GM18951 (cell line): ENCODE results near the gene HCAR1.
"Not testable (repeated sequence)": the region's sequence is repeated elsewhere in the genome, so short reads cannot be mapped to it uniquely, and the experiment has no call there.

ENCODE experiments used
- POLR2A ChIP-seq: IDR thresholded peaks from 4 replicates; pipeline ENCODE4 v1.6.1; 2011; ENCODE audit warnings: mild to moderate bottlenecking; ENCODE audit not compliant: insufficient read length, insufficient read depth; ENCODE audit errors: extremely low read depth
- in situ Hi-C: fragments of 300-500 bp; cut with MboI; formaldehyde crosslinking; loops from one replicate; pipeline ENCODE4 v1.12.0; 2022; ENCODE audit warnings: low sequenced_read_pairs, mixed read lengths, inconsistent platforms; ENCODE audit not compliant: unreplicated experiment

The HCAR1 gene

DNA sequence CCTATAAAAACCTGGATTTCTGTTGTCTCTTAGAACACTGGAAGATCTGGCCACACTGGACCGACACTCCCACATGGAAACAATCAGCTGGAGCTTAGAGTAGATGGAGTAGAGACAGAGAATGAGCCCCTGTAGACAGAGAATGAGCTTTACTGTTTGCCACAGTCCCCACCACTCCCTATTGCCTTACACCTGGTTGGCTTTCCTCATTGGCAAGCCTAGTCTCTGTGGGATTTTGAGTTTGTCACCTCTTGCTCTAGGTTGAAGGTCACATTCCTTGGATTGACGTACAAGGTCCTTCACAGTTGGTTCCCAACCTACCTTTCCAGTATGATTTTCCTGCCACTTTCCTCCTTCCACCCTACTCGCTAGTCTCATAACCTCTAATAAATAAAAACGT lies 2.0 kb upstream of the HCAR1 start:
- no peak for TF ChIP-seq POLR2A
- in situ Hi-C loops, result loop anchor here (25.0 kb wide), 1 partner anchor 95 kb away; no protein-coding TSS in a partner anchor

DNA sequence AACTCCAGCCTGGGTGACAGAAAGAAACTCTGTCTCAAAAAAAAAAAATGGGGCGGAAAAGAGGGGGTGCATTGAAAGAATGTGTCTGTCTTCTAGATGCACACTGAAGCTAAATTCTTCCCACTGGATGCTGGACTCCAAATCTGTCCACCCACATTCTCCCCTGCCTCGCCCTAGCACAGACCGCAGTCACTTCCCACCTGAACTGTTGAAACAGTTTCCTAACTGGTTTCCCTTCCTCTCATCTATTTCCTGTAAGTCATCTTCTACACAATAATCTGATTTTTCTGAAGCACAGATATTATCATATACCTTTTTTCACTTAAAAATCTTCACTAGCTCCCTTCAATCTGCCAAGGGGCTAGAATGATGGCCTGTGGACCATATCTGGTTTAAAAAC lies 1.5 kb upstream of the HCAR1 start:
- in situ Hi-C loops, result loop anchor here (25.0 kb wide), 1 partner anchor 95 kb away; no protein-coding TSS in a partner anchor

DNA sequence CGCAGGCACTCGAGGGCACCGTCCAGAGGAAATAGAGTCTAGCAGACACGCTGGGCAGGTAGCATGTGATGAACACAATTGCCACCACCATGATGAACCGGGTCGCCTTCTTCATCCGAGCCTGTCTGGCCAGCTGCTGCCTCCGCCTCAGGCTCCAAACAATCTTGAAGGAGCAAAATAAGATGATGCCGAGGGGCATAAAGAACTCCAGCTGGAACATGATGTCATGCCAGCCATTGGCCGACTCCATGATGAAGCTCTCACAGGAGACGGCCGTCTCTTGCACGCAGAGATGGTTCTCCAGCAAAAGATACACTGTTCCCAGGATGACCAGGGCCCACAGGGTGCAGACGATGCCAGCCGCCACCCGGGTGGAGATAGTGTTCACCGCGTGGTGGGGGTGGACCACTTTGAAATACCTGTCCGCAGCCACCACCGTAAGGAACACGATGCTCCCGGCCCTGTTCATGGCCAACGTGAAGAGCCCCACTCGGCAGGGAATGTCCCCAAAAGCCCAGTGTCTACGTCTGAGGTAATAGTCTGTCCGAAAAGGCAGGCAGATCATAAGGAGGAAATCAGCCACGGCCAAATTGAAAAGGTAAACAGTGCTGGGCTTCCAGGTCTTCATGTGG lies 945 bp downstream of the HCAR1 start:
- in situ Hi-C loops, result loop anchor here (25.0 kb wide), 1 partner anchor 92 kb away; no protein-coding TSS in a partner anchor
- TF ChIP-seq POLR2A, result no peak

More for the DNA sequence above, 1.5 kb upstream of the HCAR1 start:
- no peak for TF ChIP-seq POLR2A

DNA sequence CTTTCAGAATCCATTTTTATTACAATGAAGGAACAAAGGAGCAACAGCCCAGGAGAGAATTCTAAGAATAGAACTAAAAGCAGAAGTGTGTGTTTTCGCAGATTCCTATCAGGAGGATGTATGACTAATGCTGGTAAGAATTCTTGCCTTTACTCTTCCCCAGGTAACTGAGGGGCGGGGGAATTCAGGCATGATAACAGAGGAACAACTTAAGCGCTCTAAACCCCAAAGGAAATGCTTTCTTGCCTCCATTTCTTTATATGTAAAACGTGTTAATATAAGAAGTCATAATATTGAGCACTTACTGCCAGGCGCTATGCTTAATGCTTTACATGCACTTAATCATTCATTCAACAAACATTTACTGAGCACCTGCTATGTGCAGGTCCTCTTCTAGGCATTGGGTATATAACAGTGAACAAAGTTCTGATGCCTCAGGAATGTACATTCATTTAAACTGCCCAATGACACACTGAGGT lies 4.5 kb downstream of the HCAR1 start:
- in situ Hi-C loops, result loop anchor here (25.0 kb wide), 1 partner anchor 89 kb away; no protein-coding TSS in a partner anchor
- TF ChIP-seq POLR2A, result no peak

DNA sequence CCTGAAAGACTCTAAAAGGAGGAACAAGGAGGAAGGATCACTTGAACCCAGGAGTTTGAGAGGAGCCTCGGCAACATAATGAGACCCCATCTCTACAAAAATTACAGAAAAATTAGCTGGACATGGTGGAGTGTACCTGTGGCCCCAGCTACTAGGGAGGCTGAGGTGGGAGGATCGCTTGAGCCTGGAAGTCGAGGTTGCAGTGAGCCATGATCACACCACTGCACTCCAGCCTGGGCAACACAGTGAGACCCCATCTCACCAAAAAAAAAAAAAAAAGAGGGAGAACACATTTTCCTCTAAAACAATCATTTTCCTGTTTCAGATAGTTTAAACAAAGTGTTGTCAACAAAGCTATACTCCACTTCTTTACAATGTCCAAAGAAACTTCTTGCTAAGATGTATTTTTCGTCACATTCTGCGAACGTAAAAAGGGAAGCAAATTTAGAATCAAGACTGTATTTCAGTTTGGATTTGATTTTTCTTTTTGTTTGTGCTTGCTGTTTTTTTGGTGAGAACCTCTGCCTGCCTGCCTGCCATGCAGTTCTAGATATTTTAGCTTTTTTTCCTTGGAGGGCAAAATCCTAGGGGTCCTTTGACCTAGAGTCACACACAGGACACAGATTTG lies 5.1 kb downstream of the HCAR1 start:
- in situ Hi-C loops, result loop anchor here (25.0 kb wide), 1 partner anchor 88 kb away; no protein-coding TSS in a partner anchor
- no peak for TF ChIP-seq POLR2A

DNA sequence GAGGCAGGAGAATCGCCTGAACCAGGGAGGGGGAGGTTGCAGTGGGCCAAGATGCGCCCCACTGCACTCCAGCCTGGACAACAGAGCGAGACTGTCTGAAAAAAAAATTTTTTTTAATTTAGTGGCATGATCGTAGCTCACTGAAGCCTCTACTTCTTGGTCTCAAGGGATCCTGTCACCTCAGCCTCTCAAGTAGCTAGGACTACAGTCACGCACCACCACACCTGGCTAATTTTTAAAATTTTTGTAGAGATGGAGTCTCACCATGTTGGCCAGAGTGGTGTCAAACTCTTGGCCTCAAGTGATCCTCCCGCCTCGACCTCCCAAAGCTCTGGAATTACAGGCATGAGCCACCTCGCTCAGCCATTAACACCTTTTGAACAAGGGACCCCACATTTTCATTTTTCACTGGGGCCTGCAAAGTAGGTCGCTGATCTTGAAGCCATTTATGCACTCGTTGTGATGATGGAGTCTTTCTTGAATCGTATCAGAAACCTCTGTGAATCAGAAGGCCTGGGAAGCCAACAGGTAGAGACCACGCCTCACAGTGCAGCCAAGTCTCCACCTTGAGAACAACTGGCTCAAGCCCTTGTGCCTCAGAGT lies 5.9 kb downstream of the HCAR1 start:
- TF ChIP-seq POLR2A, result no peak
- in situ Hi-C loops, result loop anchor here (25.0 kb wide), 1 partner anchor 87 kb away; no protein-coding TSS in a partner anchor

DNA sequence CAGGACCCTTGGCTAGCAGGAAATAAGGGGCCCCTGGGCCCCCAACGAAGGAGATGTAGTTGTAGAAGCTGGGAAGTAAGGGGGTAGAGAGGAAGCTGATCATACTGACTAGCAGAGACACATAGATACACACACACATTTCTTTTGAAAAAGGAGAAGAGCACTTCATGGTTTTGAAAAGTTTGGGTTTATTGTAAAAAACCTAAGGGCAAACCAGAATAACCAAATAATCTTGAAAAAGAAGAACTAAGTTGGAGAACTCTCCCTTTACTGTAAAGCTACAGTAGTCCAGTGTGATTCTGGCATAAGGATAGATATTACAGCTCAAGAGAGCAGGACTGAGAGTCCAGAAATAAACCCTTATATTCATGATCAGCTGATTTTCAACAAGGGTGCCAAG lies 8.3 kb downstream of the HCAR1 start:
- in situ Hi-C loops, result no loop called here
- TF ChIP-seq POLR2A, result no peak

DNA sequence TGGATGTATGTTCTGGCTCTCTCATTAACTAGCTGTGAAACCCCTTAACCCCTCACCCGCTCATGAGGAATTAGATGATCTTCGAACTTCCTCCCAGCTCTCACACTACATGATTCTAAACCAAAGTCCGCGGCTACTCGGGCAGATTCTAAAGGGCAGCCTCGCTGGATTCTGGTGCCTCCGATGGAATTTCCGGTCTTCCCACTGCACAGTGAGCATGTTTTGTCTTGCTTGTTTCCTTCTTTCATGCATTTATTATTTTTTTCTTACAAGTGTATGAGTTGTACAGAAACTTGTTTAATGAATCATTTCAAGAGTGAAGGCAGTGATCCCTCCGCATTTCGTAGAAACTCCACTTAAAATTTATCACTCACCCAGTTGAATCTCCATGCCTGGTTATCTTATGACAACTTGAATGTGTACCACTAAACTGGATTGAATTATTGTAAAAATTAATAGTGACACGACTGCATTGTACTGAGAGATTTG lies 9.5 kb downstream of the HCAR1 start:
- TF ChIP-seq POLR2A, result no peak
- in situ Hi-C loops, result no loop called here

DNA sequence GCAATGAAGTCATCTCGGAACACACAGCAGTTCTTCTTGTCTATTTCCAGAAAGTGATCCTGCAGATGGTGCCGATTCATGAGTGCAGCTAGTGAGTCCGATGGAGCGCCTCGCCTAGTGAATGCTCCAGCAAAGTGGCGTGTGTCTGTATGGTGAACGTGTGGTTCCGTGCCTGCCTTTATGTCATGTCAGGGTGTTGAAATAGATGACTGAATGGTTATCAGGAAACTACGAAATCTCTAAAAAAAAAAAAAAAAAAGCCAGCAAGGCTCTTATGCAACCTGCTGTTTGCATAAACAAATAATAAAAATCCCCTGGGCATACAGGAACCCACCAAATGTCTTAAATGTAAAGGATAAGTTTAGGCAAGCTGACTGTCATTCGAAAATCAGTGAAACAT lies 14.0 kb downstream of the HCAR1 start, which contains the start of gene HCAR3:
Gene HCAR3, minus strand, starts transcription at position 154 of the 400 bp plus-strand sequence. Its CDS starts 74 bp downstream, at position 80.
- in situ Hi-C loops, result not testable (repeated sequence)

DNA sequence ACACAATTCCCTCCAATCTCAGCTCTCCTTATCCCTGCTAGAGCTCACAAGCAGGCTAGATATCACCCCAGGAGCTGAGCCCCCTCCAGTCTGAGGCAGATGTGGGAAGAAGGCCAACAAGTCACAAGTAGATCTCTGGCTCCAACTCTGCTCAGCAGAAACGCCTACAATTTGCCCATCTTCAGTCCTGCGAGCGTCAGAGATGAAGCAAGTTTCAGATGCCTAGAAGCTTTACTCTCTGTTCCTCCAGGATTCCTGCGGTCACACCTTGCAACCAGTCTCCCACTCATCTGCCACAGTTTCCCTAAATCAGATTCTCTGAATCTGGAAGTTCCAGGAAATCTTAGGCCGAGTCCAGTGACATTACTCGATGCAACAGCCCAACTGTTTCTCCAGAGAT lies 15.4 kb downstream of the HCAR1 start:
- in situ Hi-C loops, result not testable (repeated sequence)

DNA sequence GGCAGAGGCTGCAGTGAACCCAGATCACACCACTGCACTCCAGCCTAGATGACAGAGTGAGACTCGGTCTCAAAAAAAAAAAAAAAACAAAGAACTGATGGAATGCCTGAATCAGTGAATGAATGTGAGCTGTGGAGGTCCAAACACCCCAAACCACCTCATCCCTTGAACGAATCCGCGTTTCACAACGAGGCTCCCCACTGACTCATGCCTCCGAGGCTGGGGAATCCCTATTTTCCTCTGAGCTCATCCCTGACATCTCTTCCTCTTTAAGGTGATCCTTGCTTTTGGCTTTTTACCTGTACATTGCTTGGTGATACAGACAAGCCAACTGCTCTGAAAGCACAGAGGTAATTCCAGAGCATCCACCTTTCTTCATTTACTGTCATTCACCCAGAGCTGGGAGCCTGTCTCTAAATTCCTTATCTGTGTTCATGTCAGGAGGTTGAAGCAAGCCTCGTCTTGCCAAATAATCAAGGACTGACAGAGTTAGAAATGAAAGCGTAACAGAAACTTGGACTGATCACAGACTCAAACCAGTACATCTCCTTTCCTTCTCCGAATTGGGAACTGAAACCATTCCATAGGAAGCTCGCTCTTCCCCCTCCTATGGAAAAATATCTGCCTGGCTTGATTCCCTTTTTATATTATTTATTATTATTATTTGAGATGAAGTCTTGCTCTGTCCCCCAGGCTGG lies 17.0 kb downstream of the HCAR1 start:
- in situ Hi-C loops, result not testable (repeated sequence)

DNA sequence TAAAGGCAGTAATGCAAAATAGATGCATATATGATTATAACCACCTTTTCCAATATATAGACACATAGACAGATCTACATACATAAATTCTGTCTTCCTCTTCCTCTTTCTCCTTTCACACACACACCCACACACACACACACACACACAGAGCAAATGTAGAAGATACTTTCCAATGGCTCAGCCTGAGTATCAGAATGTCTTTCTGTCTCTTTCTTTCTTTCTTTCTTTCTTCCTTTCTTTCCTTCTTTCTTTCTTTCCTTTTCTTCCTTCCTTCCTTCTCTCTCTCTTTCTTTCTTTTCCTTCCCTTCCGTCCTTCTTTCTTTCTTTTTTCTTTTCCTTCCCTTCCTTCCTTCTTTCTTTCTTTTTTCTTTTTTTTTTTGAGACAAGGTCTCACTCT lies 19.4 kb downstream of the HCAR1 start:
- in situ Hi-C loops, result not testable (repeated sequence)

DNA sequence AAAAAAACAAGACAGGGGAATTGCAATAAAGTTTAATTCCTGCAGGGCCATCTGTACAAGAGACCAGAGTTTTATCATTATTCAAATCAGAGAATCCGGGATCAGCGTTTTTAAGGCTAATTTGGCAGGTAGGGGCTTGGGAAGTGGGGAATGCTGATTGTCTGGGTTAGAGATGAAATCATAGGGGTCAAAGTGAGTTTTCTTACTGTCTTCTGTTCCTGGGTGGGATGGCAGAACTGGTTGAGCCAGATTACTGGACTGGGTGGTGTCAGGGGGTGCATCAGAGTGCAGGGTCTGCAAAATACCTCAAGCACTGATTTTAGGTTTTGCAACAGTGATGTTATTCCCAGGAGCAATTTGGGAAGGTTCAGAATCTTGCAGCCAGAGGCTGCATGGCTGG lies 20.3 kb downstream of the HCAR1 start:
- in situ Hi-C loops, result not testable (repeated sequence)

DNA sequence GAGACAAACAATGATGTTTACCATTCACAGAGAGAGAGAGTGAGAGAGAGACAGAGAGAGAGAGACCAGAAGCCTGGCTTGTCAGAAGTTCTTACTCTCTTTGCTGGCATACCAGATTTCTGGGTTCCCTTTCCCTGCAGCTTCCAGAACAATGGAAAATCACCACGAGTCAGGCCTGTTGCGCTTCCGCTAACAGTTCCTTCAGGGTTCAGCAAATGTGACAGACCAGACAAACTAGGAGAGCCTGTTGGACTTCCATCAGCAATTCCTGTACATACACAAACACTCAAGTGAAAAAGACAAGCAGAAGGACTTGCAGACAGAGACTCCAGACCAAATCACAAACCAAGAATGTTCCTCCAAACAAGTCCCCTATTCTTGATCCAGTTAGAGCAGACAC lies 21.4 kb downstream of the HCAR1 start:
- in situ Hi-C loops, result not testable (repeated sequence)

DNA sequence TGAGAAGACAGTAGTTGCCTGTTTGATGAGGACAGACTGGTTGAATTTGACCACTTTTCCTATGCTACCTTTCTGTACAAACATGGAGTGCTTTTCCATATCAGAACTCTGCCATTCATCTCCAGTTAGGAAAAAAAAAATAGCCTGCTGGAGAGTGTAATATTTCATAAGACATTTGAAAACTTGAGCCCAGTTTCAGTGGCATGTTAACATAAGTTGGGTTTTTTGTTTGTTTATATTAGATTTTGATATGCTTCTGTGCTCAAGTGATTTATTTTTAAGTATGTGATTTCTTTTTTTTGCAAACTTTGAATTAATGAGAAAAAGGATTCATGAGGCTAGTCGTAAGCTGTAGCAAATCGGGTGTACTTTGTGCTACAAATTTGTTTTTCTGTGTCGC lies 26.8 kb downstream of the HCAR1 start:
- in situ Hi-C loops, result not testable (repeated sequence)

DNA sequence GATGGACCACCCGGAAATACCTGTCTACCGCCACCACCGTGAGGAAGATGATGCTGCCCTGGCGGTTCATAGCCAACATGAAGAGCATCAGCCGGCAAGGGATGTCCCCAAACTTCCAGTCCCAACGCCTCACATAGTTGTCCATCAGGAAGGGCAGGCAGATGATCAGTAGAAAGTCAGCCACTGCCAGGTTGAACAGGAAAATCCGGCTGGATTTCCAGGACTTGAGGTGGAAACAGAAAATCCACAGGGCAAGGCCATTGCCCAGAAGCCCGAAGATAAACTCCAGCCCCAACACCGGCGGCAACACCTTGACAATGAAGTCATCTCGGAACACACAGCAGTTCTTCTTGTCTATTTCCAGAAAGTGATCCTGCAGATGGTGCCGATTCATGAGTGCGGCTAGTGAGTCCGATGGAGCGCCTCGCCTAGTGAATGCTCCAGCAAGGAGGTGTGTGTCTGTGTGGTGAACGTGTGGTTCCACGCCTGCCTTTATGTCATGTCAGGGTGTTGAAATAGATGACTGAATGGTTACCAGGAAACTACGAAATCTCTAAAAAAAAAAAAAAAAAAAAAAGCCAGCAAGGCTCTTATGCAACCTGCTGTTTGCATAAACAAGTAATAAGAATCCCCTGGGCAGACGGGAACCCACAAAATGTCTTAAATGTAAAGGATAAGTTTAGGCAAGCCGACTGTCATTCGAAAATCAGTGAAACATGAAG lies 27.6 kb downstream of the HCAR1 start, which contains the start of gene HCAR2:
Gene HCAR2, minus strand, starts transcription at position 468 of the 722 bp plus-strand sequence. Its CDS starts 74 bp downstream, at position 394.
- in situ Hi-C loops, result not testable (repeated sequence)

DNA sequence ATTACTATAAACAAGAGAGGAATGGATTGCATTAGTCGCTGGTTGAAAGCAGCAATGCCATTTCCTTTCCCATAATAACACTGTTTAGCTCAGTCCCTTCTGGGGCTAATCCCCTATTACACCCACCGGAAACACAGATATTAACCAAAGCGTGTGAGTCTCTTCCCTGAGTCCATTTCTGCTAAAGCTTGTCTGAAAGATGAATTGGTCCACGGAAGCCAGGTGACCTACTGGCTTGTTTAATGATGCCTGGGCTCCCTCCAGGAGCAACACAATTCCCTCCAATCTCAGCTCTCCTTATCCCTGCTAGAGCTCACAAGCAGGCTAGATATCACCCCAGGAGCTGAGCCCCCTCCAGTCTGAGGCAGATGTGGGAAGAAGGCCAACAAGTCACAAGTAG lies 29.2 kb downstream of the HCAR1 start:
- in situ Hi-C loops, result not testable (repeated sequence)

DNA sequence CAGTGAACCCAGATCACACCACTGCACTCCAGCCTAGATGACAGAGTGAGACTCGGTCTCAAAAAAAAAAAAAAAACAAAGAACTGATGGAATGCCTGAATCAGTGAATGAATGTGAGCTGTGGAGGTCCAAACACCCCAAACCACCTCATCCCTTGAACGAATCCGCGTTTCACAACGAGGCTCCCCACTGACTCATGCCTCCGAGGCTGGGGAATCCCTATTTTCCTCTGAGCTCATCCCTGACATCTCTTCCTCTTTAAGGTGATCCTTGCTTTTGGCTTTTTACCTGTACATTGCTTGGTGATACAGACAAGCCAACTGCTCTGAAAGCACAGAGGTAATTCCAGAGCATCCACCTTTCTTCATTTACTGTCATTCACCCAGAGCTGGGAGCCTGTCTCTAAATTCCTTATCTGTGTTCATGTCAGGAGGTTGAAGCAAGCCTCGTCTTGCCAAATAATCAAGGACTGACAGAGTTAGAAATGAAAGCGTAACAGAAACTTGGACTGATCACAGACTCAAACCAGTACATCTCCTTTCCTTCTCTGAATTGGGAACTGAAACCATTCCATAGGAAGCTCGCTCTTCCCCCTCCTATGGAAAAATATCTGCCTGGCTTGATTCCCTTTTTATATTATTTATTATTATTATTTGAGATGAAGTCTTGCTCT lies 30.5 kb downstream of the HCAR1 start:
- in situ Hi-C loops, result not testable (repeated sequence)
